WTC11 (cell line): Measurements from ENCODE around the gene FAM20C. TPM values are rescaled to one million over a fixed set of nuclear protein-coding genes. Genes with fewer than 3 reads are reported as not detected.

Experiments
- ATAC-seq: fragments of 200-7000 bp; cut with Tn5 transposase; 2 replicates; pipeline ENCODE4 v1.10.0; 2021; ENCODE audit warnings: mild to moderate bottlenecking, moderate library complexity
- CTCF ChIA-PET: fragments of 300-600 bp; sonication (Branson Sonifier 250); formaldehyde crosslinking; loops from one replicate; lab custom pipeline; 2021; ENCODE audit warnings: antibody characterized with exemption; lab: Charles Lee
- POLR2A ChIA-PET: fragments of 350-600 bp; sonication (Branson Sonifier 250); formaldehyde crosslinking; loops from one replicate; lab custom pipeline; 2021; ENCODE audit warnings: antibody characterized with exemption; lab: Charles Lee
- DNase-seq: peaks from one replicate; pipeline ENCODE4 v3.0.0; 2021; ENCODE audit warnings: low spot score
- H3K27ac Mint-ChIP-seq: 2 replicates; pipeline ENCODE4 v1.8.0; 2021; ENCODE audit warnings: mixed read lengths
- H3K27me3 Mint-ChIP-seq: 2 replicates; pipeline ENCODE4 v1.8.0; 2021; ENCODE audit warnings: low read depth, mild to moderate bottlenecking, moderate library complexity, mixed read lengths
- H3K36me3 Mint-ChIP-seq: 2 replicates; pipeline ENCODE4 v1.8.0; 2021; ENCODE audit warnings: mixed read lengths
- H3K4me1 Mint-ChIP-seq: 2 replicates; pipeline ENCODE4 v1.8.0; 2022; ENCODE audit warnings: mixed read lengths
- H3K4me3 Mint-ChIP-seq: 2 replicates; pipeline ENCODE4 v1.8.0; 2021; ENCODE audit warnings: mild to moderate bottlenecking, moderate library complexity, mixed read lengths
- H3K9me3 Mint-ChIP-seq: 2 replicates; pipeline ENCODE4 v1.8.0; 2021; ENCODE audit warnings: mixed read lengths
- ATF1 ChIP-seq: sonication (generic); formaldehyde crosslinking; IDR thresholded peaks from 2 replicates; pipeline ENCODE4 v1.8.1; 2023; ENCODE audit warnings: mild to moderate bottlenecking, moderate library complexity, missing genetic modification reagents
- CREB1 ChIP-seq: sonication (generic); formaldehyde crosslinking; IDR thresholded peaks from 2 replicates; pipeline ENCODE4 v1.8.0; 2023; ENCODE audit warnings: mild to moderate bottlenecking, missing genetic modification reagents
- ELF4 ChIP-seq: sonication (generic); formaldehyde crosslinking; IDR thresholded peaks from 2 replicates; pipeline ENCODE4 v1.8.1; 2022; ENCODE audit warnings: low read depth, mild to moderate bottlenecking, moderate library complexity, missing genetic modification reagents
- EMX1 ChIP-seq: fragments of 250-450 bp; sonication (Bioruptor Pico); IDR thresholded peaks from 2 replicates; pipeline ENCODE4 v1.8.0; 2021; ENCODE audit warnings: mild to moderate bottlenecking
- ESRRA ChIP-seq: sonication (generic); formaldehyde crosslinking; IDR thresholded peaks from 2 replicates; pipeline ENCODE4 v1.8.1; 2022; ENCODE audit warnings: mild to moderate bottlenecking, missing genetic modification reagents, borderline replicate concordance
- ETV6 ChIP-seq: sonication (generic); formaldehyde crosslinking; IDR thresholded peaks from 2 replicates; pipeline ENCODE4 v1.8.1; 2022; ENCODE audit warnings: mild to moderate bottlenecking, missing genetic modification reagents
- GTF2I ChIP-seq: fragments of 250-450 bp; sonication (Bioruptor Pico); conservative IDR thresholded peaks from 2 replicates; pipeline ENCODE4 v1.4.0; 2021; ENCODE audit warnings: mild to moderate bottlenecking
- JUN ChIP-seq: sonication (generic); formaldehyde crosslinking; IDR thresholded peaks from 2 replicates; pipeline ENCODE4 v1.8.0; 2023; ENCODE audit warnings: mild to moderate bottlenecking, missing genetic modification reagents
- MAX ChIP-seq: sonication (generic); formaldehyde crosslinking; IDR thresholded peaks from 2 replicates; pipeline ENCODE4 v1.8.0; 2022; ENCODE audit warnings: mild to moderate bottlenecking, missing genetic modification reagents
- MXD4 ChIP-seq: fragments of 250-450 bp; sonication (Bioruptor Pico); IDR thresholded peaks from 2 replicates; pipeline ENCODE4 v1.8.0; 2021; ENCODE audit warnings: mild to moderate bottlenecking, moderate library complexity, borderline replicate concordance
- NFATC4 ChIP-seq: fragments of 250-450 bp; sonication (Bioruptor Pico); IDR thresholded peaks from 2 replicates; pipeline ENCODE4 v1.9.0; 2021; ENCODE audit warnings: mild to moderate bottlenecking
- NR1H2 ChIP-seq: sonication (generic); formaldehyde crosslinking; IDR thresholded peaks from 2 replicates; pipeline ENCODE4 v1.9.0; 2021; ENCODE audit warnings: mild to moderate bottlenecking, moderate library complexity, missing genetic modification reagents
- PRRX2 ChIP-seq: fragments of 250-450 bp; sonication (Bioruptor Pico); IDR thresholded peaks from 2 replicates; pipeline ENCODE4 v1.8.0; 2021; ENCODE audit warnings: mild to moderate bottlenecking
- SMAD3 ChIP-seq: sonication (generic); formaldehyde crosslinking; IDR thresholded peaks from 2 replicates; pipeline ENCODE4 v1.8.0; 2022; ENCODE audit warnings: missing genetic modification reagents, mild to moderate bottlenecking, borderline replicate concordance
- USF1 ChIP-seq: sonication (generic); formaldehyde crosslinking; IDR thresholded peaks from 2 replicates; pipeline ENCODE4 v1.8.0; 2022; ENCODE audit warnings: mild to moderate bottlenecking, missing genetic modification reagents
- USF2 ChIP-seq: sonication (generic); formaldehyde crosslinking; IDR thresholded peaks from 2 replicates; pipeline ENCODE4 v1.8.1; 2023; ENCODE audit warnings: mild to moderate bottlenecking, missing genetic modification reagents, moderate library complexity
- ZBTB21 ChIP-seq: sonication (generic); formaldehyde crosslinking; IDR thresholded peaks from 2 replicates; pipeline ENCODE4 v1.8.1; 2023; ENCODE audit warnings: mild to moderate bottlenecking, missing genetic modification reagents, borderline replicate concordance
- ZNF219 ChIP-seq: sonication (generic); formaldehyde crosslinking; IDR thresholded peaks from 2 replicates; pipeline ENCODE4 v1.8.0; 2023; ENCODE audit warnings: missing genetic modification reagents, mild to moderate bottlenecking, borderline replicate concordance
- ZNF263 ChIP-seq: sonication (generic); formaldehyde crosslinking; IDR thresholded peaks from 2 replicates; pipeline ENCODE4 v1.8.1; 2022; ENCODE audit warnings: low read depth, mild to moderate bottlenecking, moderate library complexity, missing genetic modification reagents
- total RNA-seq: library from RNA; stranded (reverse); gene quantifications from 3 replicates; pipeline ENCODE4 v1.2.3, GENCODE V29; 2021
- TF ChIP-seq, protein P1 (sequence below): sonication (generic); formaldehyde crosslinking; IDR thresholded peaks from 2 replicates; pipeline ENCODE4 v1.8.1; 2022; ENCODE audit warnings: mild to moderate bottlenecking, missing genetic modification reagents, moderate library complexity, borderline replicate concordance
- TF ChIP-seq, protein P2 (sequence below): sonication (generic); formaldehyde crosslinking; IDR thresholded peaks from 2 replicates; pipeline ENCODE4 v1.8.0; 2023; ENCODE audit warnings: missing genetic modification reagents, mild to moderate bottlenecking, borderline replicate concordance
- TF ChIP-seq, protein P3 (sequence below): sonication (generic); formaldehyde crosslinking; IDR thresholded peaks from 2 replicates; pipeline ENCODE4 v1.8.1; 2023; ENCODE audit warnings: mild to moderate bottlenecking, moderate library complexity, missing genetic modification reagents
- TF ChIP-seq, protein P4 (sequence below): sonication (generic); formaldehyde crosslinking; IDR thresholded peaks from 2 replicates; pipeline ENCODE4 v1.8.0; 2022; ENCODE audit warnings: mild to moderate bottlenecking, missing genetic modification reagents

Gene FAM20C
- total RNA-seq, 1 experiment from 2014 or later: 64.9 TPM

DNA sequence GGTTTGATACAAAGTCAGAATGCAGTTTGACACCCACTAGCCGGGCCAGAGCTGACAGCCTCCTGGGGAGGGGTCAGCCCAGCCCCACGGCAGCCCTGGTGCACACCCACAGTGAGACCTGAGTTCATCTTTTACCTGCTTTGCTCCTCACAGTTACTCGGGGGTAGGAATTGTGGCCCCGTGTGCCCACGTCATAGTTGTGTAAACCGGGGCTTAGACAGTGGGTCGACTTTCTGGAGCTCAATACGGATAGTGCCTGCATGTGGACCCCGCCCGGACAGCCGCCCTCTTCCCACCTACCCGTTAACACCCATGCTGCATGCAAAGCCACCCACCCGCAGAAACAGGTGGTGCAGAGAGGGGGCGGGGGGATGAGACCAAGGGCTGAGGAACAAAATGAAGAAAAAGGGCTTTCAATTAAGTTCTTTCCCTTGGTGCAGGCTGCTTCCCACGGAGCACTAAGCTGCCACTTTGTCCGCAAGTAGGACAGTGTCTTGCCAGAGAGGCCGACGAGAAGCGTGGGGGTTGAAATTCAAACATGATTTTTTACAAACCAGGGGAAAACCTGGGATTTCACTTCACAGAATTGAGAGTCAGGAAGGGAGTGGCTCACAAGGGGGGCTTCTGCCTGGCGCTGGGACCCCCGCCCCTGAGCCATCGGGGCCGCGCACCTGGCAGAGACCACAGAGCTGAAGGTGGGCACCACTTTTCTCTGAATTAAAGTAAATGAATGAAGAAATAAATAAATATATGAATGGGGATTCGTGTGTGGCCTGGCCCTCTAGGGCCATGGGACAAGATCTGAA lies 73.0 kb downstream of the FAM20C start (continued):
- TF ChIP-seq ZNF219 (CRISPR knock-in tag) (no peak), NR1H2 (no peak), PRRX2 (CRISPR knock-in tag) (no peak), JUN (no peak), NFATC4 (CRISPR knock-in tag) (no peak), USF2 (CRISPR knock-in tag) (no peak), ZBTB21 (CRISPR knock-in tag) (no peak), ATF1 (CRISPR knock-in tag) (no peak), USF1 (CRISPR knock-in tag) (no peak), GTF2I (CRISPR knock-in tag) (no peak), EMX1 (no peak)
- TF ChIP-seq, protein P1, sequence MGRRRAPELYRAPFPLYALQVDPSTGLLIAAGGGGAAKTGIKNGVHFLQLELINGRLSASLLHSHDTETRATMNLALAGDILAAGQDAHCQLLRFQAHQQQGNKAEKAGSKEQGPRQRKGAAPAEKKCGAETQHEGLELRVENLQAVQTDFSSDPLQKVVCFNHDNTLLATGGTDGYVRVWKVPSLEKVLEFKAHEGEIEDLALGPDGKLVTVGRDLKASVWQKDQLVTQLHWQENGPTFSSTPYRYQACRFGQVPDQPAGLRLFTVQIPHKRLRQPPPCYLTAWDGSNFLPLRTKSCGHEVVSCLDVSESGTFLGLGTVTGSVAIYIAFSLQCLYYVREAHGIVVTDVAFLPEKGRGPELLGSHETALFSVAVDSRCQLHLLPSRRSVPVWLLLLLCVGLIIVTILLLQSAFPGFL (CRISPR knock-in tag): no peak
- TF ChIP-seq, protein P2, sequence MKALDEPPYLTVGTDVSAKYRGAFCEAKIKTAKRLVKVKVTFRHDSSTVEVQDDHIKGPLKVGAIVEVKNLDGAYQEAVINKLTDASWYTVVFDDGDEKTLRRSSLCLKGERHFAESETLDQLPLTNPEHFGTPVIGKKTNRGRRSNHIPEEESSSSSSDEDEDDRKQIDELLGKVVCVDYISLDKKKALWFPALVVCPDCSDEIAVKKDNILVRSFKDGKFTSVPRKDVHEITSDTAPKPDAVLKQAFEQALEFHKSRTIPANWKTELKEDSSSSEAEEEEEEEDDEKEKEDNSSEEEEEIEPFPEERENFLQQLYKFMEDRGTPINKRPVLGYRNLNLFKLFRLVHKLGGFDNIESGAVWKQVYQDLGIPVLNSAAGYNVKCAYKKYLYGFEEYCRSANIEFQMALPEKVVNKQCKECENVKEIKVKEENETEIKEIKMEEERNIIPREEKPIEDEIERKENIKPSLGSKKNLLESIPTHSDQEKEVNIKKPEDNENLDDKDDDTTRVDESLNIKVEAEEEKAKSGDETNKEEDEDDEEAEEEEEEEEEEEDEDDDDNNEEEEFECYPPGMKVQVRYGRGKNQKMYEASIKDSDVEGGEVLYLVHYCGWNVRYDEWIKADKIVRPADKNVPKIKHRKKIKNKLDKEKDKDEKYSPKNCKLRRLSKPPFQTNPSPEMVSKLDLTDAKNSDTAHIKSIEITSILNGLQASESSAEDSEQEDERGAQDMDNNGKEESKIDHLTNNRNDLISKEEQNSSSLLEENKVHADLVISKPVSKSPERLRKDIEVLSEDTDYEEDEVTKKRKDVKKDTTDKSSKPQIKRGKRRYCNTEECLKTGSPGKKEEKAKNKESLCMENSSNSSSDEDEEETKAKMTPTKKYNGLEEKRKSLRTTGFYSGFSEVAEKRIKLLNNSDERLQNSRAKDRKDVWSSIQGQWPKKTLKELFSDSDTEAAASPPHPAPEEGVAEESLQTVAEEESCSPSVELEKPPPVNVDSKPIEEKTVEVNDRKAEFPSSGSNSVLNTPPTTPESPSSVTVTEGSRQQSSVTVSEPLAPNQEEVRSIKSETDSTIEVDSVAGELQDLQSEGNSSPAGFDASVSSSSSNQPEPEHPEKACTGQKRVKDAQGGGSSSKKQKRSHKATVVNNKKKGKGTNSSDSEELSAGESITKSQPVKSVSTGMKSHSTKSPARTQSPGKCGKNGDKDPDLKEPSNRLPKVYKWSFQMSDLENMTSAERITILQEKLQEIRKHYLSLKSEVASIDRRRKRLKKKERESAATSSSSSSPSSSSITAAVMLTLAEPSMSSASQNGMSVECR (CRISPR knock-in tag): no peak

DNA sequence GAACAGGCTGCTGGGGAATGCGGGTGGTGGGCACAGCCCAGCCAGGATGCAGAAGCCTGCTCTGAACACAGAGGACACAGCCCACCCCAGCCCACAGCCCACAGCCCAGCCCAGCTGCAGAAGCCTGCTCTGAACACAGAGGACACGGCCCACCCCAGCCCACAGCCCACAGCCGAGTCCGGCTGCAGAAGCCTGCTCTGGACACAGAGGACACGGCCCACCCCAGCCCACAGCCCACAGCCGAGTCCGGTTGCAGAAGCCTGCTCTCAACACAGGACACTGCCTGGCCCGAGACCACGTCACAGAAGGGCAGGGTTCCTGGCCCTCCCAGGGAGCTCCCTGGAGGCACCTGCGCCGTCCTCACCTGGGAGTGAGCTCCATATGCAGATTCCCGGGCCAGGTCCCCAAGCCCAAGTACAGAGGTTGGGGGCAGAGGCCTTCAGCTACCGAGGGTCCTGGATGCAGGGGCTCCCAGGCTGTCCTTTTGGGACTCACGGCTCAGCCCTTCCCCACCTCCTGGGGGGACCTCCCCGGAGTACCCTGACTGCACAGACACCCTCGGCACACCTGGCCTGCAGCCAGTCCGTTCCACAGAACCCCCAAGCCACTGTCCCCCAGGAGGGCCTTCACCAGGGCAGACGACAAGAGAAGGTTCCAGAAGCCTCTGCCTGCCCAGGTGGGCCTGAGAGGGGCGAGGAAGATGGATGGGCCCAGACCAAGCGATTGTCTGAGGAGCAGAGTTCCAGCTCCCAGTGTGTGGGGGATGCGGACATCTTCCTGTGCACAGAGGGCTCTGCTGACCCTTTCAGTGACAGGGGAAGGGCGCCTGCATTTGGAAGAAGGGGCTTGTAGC lies 73.9 kb downstream of the FAM20C start:
- DNase-seq: no peak
- peaks cover 53% of the 10 kb centered on the region for H3K9me3 Mint-ChIP-seq
- ATAC-seq: no peak
- H3K4me3 Mint-ChIP-seq: no peak overlapping the region
- CTCF ChIA-PET: interaction anchor here (0.8 to 1.9 kb wide), 9 partner anchors 14 to 210 kb away, joined by 3 to 11 read pairs (median 3); no protein-coding TSS in a partner anchor
- no peaks in the 10 kb centered on the region for H3K4me1 Mint-ChIP-seq
- H3K36me3 Mint-ChIP-seq: peaks cover 49% of the 10 kb centered on the region
- H3K27ac Mint-ChIP-seq: no peak overlapping the region
- POLR2A ChIA-PET: no interaction called here
- peaks cover 36% of the 10 kb centered on the region for H3K27me3 Mint-ChIP-seq
- no peak for TF ChIP-seq ZNF263
- TF ChIP-seq, protein P3, sequence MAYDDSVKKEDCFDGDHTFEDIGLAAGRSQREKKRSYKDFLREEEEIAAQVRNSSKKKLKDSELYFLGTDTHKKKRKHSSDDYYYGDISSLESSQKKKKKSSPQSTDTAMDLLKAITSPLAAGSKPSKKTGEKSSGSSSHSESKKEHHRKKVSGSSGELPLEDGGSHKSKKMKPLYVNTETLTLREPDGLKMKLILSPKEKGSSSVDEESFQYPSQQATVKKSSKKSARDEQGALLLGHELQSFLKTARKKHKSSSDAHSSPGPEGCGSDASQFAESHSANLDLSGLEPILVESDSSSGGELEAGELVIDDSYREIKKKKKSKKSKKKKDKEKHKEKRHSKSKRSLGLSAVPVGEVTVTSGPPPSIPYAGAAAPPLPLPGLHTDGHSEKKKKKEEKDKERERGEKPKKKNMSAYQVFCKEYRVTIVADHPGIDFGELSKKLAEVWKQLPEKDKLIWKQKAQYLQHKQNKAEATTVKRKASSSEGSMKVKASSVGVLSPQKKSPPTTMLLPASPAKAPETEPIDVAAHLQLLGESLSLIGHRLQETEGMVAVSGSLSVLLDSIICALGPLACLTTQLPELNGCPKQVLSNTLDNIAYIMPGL (CRISPR knock-in tag): no peak
- TF ChIP-seq CREB1: no peak
- no peak for TF ChIP-seq ZBTB21 (CRISPR knock-in tag)
- TF ChIP-seq MXD4 (CRISPR knock-in tag): no peak
- TF ChIP-seq ELF4: no peak
- no peak for TF ChIP-seq SMAD3 (CRISPR knock-in tag)
- no peak for TF ChIP-seq MAX (CRISPR knock-in tag)
- TF ChIP-seq ESRRA (CRISPR knock-in tag): no peak
- TF ChIP-seq ETV6 (CRISPR knock-in tag): no peak
- TF ChIP-seq, protein P4, sequence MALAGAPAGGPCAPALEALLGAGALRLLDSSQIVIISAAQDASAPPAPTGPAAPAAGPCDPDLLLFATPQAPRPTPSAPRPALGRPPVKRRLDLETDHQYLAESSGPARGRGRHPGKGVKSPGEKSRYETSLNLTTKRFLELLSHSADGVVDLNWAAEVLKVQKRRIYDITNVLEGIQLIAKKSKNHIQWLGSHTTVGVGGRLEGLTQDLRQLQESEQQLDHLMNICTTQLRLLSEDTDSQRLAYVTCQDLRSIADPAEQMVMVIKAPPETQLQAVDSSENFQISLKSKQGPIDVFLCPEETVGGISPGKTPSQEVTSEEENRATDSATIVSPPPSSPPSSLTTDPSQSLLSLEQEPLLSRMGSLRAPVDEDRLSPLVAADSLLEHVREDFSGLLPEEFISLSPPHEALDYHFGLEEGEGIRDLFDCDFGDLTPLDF (CRISPR knock-in tag): no peak
